D341Med (cell line): ENCODE data around the gene EOLA1.
"Not testable (repeated sequence)": the region's sequence is repeated elsewhere in the genome, so short reads cannot be mapped to it uniquely, and the experiment has no call there.

Experiments used
- DNase-seq: peaks from one replicate; pipeline ENCODE4 v3.0.0; 2012; ENCODE audit warnings: low spot score

Gene EOLA1

DNA sequence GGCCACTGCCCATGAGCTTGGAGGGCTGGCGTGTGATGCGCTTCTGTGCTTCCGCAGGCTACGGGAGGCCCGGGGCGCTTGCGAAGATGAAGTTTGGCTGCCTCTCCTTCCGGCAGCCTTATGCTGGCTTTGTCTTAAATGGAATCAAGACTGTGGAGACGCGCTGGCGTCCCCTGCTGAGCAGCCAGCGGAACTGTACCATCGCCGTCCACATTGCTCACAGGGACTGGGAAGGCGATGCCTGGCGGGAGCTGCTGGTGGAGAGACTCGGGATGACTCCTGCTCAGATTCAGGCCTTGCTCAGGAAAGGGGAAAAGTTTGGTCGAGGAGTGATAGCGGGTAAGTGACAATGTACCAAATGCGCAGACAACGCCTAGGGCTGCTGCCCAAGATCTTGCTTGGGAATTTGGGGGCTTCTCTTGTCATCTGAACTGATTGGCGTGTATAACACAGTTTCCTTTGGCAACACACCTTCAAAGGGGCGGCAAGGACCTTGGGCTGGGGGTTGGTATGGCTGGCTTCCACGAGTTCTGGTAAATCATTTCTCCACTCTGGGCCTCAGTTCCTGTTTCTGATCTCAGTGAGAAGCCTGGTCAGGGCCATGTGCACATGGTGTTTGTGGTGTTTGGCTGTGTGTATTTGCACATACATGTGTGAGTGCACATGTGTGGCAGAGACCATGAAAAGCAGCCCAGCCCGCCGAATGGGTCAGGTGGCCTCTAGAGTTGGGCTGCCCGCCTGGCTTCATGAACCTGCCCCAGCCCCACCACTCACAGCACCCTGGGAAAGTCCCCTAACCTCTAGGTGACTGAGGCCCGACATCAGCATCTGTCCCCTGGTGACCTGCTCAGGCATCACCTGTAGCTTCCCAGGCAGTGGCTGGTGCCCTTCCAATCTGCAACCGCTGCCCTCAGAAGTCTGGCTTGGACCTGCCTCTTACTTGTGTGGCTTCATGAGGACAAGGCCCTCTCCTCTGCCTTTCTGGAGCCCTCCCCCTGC is 5.0 kb downstream of the EOLA1 start:
- DNase-seq = not testable (repeated sequence)

DNA sequence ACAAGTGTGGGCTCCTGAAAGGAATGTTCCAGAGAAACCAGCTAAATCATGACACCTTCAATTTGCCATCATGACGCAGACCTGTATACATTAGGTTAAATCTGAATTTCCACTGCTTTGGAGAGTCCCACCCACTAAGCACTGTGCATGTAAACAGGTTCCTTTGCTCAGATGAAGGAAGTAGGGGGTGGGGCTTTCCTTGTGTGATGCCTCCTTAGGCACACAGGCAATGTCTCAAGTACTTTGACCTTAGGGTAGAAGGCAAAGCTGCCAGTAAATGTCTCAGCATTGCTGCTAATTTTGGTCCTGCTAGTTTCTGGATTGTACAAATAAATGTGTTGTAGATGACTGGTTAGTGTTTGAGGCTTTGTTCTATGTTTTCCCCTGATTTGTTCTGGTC is 6.2 kb downstream of the EOLA1 start:
- DNase-seq = not testable (repeated sequence)

DNA sequence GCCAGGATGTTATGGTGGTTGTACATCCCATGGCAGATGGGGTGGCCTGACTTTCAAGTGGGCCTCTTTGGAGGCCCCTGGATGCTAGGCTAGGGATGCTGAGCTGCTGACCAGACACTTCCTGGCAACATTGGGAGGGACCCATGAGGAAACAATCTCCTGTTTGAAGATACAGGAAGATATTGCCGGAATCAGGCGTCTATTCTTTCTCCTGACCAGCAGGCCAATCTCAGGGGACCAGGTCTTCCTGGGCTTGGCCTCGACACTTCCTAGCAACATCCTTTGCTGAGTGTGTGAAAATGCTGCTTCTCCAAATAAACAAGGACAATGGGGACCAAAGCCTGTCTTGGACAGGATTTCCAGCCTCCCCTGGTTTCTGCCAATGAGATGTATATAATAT is 7.0 kb downstream of the EOLA1 start:
- not testable (repeated sequence) for DNase-seq

DNA sequence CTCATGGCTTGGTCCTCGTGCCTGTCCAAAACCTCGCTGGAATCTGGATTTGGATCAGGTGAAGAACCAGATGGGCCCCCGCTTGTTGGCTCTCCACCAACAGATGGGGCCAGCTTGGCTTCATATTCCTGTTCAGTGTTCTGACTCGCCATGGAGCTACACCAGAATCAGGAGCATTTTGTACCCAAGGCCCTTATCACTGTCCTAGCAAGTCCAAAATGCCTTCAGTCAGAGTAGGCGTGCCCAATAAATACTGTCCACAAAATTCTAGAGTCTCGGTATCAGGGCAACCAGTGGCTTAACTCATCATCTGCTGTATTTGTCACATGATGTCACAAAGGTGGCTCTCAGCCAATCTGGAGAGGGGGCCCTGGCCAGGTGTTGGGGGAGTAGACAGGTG is 8.9 kb downstream of the EOLA1 start, which contains the start of gene HSFX3:
HSFX3 (minus strand) TSS at position 224 of the 400 bp plus-strand sequence; CDS start at position 152, 72 bp downstream.
- not testable (repeated sequence) for DNase-seq

DNA sequence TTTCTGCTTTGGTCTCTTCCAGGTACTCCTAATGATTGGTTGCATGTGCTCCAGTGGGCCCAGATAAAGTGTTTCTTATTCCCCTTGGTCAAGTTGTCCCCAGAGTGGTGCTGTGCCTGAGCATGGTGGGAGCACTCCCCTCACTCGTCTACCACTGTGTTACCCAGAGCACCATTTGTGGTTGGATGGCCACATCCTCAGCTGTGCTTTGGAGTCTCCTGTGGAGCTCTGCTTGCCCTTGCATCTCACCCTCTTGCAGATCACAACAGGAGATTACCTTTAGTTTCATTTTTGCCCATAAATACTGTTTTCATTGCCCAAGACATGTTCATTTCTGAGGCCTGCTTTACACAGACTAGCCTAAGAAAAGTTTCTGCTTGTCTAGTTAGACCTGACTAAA is 9.6 kb downstream of the EOLA1 start:
- DNase-seq = not testable (repeated sequence)

DNA sequence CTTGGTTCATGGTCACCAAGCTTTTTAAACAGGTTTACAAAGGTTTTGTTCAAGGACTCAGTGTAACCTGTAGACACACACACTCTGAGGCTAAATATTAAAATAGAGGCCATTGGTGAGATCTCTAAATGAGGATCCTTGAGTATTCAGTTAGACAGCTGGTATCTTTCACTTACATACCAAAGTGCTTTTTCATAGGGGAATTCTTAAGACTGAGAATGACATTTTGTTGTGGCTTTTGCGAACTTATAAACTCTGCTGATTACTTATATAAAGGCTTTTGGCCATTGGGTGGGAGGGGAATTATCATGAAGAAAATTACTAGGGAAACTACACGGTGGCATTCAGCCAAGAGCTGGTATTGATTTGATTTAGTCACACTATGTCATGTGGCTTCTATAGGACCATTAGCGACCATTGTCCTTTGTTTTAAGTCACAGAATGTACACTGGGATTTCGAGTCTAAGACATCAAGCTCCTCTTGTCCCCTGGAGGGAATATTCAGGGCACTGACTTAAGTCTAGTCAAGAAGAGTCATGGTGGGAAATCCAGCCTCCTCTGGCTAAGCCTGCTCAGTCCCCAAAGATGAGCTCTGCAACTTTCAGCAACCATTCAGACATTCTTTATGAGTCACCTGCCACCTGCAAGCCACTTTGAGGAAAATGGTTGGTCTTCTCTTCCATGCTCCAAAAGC is 10.6 kb downstream of the EOLA1 start:
- not testable (repeated sequence) for DNase-seq

DNA sequence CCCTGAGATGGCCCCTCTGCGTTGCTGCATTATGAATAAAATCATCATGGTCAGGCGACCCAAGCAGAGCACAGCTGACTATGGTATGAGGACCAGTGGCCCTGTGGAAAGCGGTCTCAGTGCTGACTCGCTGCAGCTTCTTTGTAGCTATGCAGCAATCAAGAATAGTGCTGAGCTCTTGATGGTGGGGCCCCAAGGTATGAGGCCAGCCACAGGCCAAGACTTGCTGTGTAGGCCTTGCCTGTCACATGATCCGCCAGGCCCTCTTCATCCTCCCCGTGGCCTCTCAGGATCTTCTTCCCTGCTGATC is 11.1 kb downstream of the EOLA1 start:
- DNase-seq = not testable (repeated sequence)

DNA sequence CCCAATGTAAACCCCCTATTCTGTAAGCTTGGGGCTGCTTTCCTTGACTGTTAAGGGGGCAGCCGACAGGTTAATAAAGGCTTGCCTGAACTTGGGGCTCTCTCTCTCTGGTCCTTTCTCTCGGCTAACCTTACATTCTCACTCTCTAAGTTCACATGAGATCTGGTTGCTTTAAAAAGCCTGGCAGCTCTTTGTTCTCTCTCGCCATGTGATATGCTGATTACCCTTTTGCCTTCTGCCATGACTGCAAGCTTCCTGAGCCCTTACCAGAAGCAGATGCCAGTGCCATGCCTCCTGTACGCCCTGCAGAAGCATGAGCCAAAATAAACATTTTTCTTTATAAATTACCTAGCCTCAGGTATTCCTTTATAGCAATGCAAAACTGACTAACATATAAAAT is 14.4 kb downstream of the EOLA1 start:
- not testable (repeated sequence) for DNase-seq

DNA sequence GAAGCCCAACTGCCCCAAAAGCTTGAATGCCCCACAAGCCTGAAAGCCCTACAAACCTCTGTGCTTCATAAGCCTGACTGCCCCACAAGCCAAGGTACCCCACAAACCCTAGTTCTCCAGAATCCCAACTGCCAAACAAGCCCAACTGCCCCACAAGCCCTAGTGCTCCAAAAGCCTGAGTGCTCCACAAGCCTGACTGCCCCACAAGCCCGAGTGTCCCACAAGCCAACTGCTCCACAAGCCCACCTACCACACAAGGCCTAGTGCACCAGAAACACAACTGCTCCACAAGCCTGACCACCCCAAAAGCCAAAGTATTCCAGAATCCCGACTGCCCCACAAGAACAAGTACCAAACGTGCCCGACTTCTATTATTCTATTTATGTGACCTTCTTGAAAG is 22.5 kb downstream of the EOLA1 start:
- no peak for DNase-seq

DNA sequence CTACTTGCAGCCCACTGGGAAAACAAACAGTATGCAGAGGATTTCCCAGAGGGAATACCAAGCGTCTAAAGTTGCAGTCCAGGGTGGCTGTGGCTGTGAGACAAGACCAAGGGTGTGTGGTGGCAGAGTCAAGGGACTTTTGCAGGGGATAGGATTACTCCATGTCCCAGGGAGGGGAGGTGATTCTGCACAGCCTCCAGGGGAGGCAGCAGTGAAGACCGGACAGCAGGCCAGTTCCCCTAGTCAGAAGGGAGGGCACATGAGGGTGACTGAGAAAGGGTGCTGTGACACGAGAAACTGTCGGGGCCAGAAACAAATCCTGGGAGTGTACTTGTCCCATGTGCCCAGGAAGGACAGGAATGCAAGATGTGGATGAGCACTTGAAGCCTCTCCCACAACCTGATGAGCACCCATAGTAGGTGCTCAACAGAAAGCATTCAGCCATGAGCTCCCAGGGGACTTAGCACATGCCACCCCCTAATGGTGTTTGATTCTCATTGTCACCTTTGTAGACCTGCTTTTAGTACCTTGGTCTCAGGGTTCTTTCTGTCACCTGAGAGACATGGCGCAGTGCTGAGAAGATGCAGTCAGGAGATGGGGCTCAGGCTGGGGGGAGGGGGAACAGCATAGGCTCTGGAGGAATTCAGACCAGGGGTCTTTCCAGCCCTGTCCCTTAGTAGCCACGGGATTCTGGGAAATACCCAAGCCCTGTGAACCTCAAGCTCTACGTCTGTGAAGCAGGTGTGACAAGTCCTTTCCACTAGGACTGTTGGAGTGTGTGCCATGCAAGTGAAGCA is 27.0 kb downstream of the EOLA1 start:
- DNase-seq = no peak

DNA sequence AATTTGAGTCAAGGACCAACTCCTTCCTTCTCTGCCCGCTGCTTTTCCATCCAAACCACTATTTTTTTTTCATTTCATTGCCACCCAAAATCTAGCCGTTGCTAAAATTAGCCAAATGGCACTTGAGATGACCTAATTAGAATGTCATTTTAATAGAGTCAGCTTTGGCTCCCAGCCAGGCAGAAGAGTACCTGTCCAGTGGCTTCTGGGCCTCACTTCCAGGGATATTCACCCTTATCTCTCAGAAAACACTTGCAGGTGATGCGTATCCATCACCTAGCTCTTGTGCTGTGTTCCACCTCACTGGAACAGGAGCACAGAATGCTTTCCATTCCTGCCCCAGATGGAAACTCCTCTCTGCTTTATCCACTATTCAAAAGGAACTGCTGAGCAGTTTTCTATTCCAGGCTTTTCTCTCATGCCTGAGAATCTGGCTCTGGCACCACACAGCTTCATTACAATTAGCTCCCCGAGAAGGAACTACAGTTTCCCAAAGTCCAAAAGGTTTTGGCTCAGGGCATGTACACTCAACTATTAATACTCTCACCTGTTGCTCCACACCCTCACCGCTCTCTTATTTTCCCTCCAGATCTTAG is 28.0 kb downstream of the EOLA1 start:
- DNase-seq = no peak

DNA sequence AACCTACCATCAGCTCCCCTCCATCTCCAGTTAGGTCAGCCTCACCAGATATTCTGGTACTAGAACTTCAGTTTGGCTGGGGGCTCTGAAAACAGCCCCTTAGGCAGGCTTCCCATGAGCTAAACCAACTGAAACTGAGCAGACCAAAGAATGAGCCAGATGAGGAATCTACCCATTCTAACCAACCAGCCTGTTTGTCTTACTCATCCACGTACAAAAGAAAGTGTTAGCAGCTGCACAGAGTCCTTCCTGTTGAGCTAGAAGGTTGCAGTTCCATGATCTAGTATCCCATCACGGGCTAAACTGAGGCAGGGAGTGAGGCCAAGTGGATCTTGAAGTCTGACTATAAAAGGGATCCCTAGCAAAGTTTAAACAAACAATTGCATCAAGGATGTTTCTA is 29.0 kb downstream of the EOLA1 start:
- no peak for DNase-seq

DNA sequence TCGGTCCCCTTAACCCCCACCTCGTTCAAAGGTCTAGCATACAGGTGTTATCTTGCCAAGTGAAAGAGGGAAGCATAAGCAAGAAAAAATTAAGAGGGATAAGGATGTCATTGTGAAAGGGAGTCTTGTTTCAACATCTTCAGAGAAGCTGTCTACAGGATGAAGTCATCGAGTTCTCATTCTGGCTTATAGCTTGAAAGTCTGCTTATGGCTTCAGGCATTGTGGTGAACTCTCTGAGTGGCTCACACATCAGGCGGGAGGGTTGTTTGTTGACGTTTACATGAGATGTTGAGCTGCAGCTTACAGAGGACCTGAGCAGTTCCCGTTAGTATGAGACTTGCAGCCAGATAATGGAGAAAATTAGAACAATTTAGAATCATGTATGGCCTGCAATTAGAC is 29.9 kb downstream of the EOLA1 start:
- DNase-seq = no peak

DNA sequence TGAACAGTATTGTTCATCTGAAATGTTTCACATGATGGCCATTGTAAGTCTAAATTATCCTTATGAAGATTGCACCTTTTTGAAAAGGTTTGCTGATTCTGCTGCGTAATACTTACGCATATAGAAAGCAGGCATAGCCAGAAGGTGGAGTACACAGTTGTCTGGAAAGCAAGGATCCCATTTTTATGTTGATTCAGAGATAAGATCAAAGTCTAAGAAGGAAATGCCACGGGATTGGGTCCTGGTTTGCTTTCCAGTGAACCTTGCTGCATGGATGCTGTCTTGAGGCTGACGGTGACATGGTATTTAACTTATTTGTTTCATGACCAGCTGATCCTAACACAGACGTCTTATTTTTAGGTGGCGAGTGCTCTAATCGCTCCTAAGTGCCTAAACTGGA is 31.0 kb downstream of the EOLA1 start:
- no peak for DNase-seq

DNA sequence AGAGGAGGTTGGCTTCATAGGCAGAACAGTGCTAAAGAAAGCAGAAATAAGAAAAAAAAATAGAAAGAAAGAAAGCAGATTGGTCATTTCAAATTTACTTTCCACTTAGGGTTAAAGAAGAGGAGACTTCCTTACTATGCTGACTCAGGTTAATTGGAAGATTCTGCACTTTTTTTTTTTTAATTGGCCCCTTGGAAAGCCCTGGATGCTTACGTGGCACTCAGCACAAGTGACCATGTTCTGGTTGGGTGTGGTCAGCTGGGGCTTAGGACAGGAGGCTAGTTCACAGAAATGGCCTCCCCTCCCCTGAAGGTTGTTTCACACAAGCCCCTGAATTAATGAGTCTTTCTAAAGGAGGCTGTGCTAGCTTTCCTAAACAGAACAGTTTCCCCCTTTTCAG is 31.9 kb downstream of the EOLA1 start:
- DNase-seq = no peak

DNA sequence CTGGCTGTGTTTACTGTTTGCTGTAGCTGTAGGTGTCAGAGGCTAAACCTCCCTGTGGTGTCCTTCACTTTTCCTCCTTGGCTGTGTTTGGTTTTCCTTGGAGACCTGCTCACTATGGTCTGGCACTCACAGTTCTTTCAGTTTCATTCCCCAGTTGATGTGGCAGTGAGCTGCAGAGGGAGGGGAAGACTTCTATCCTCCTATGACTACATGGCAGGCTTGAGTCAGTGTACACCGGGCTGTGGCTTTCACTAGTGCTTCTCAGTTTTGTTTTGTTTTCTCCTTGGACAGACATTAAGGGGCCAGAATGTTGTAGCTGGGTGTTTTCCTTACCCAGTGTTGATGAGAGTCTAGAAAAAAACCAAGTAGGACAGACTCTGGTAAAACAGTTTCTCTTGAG is 32.6 kb downstream of the EOLA1 start:
- DNase-seq = not testable (repeated sequence)

DNA sequence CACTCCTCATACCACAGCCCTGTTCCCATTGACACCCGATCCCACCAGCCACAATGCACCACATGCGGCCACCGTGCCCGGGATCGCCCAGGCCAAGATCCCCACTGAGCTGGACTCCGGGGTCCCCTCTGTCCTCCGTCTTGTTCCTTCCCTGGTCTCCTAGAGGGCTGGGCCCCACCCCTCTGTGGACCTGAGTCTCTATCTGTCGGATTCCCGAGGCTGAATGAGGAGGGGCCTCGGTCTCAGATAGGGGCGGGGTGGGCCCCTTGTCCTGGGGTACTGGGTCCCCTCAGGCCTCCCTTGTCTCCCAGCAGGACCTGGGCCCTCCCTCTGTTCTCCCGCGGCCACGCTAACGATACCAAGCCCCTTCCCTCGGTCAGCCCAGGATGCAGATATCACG is 44.8 kb downstream of the EOLA1 start:
- not testable (repeated sequence) for DNase-seq

DNA sequence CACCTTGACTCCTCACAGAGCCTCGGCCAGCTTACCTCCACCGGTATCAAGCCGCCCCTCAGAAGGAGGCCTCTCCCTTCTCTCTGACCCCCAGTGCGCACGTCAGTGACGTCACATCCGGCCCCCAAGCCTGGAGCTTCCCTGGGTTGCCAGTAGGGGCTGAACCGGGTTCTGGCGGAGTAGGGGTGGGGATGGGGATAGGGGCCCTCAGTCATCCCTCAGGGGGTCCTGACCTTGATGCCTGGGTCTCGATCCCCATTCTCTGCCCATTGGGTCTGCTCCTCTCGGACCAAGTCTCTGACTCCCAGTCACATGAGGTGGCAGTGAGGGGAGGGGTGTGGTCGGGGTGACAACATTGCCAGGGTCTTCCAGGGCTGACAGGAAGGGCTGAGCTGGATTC is 46.5 kb downstream of the EOLA1 start, which contains the start of gene MAGEA9B:
MAGEA9B (minus strand) TSS at position 101 of the 400 bp plus-strand sequence. CDS start 4,280 bp downstream, outside the sequence.
- DNase-seq = not testable (repeated sequence)

DNA sequence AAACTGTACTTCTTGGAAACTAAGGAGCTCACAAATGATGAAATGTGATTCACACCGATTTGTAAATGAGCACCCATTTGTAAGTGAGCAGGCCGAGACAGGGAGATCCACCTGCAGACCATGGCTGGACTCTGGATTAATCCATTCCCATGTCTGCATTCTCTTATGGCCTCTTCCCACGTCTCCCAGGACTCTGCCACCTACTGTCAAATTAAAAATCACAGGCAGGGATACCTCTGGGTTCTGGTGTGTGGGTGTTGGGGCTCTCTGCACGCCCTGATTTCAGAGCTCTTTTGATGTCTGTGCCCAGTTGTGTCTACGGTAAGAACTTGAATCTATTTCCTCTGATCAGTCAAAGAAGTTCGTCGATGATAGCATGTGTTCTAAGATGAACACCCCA is 50.2 kb downstream of the EOLA1 start:
- DNase-seq = not testable (repeated sequence)

DNA sequence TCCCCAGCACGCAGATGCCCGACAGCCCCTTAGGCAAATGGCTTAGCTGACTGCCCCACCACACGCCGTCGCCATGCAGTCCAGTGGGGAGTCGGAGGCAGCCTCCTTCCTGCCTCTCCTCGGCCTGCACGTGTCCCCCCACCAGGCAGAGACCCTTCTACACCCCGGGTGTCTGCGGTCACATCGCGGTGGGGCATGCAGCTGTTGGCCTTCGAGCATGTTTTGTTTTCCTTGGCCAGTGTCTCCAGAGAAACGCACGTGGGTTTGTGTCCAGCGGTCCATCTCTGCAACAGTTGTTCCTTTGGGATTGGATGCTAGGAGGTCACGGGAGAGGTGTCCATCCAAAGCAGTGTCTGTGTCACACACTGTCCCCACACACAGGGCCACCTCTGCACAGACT is 54.4 kb downstream of the EOLA1 start, which contains the start of gene HSFX2:
HSFX2 (minus strand) TSS at position 101 of the 400 bp plus-strand sequence. CDS start 614 bp downstream, outside the sequence.
- DNase-seq = not testable (repeated sequence)

DNA sequence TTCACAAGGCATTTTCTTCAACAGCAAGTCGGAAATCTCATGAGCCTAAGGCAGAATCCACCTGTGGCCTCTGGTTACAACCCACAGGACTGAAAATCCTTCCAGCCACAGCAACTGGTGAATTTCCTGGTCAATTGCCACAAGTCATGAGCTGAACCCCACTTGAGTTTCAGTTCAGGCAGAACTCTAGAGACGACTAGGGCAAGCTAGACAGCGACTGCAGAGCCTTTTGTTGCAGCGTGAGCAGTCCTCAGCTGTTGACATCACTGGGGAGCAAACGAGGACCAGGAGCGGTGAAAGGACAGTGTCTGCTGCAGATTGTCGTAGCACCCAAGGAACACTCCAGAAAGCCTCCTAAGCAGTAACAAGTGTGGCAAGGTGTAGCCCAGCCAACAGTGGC is 55.1 kb downstream of the EOLA1 start:
- DNase-seq = not testable (repeated sequence)
